Left lung (tissue), 10 donors: ENCODE data around the gene EPB41L4A. TPM values are rescaled to one million over a fixed set of nuclear protein-coding genes. Genes with fewer than 3 reads are reported as not detected.

Source experiments
- ATAC-seq: fragments of 200-7000 bp; cut with Tn5 transposase; one replicate; pipeline ENCODE4 v1.9.1; 2020; ENCODE audit warnings: moderate library complexity
- DNase-seq, 4 donors: peaks; one replicate each; pipeline ENCODE4 v3.0.0-alpha.2; 2013 to 2020
- H3K27ac ChIP-seq, 2 donors: fragments of 200-600 bp; sonication (generic) in 1 of 2; one replicate each; pipeline versions ENCODE4 v1.5.0 to v1.8.0; 2020 to 2021
- H3K27me3 ChIP-seq, 2 donors: fragments of 200-600 bp; sonication (generic) in 1 of 2; one replicate each; pipeline versions ENCODE4 v1.5.0 to v1.8.0; 2020 to 2021
- H3K36me3 ChIP-seq, 2 donors: fragments of 200-600 bp; sonication (generic) in 1 of 2; one replicate each; pipeline versions ENCODE4 v1.5.0 to v1.8.0; 2020 to 2021
- H3K4me1 ChIP-seq, 2 donors: fragments of 200-600 bp; one replicate each; pipeline ENCODE4 v1.8.0; 2021
- H3K4me3 ChIP-seq, 2 donors: fragments of 200-600 bp; sonication (generic) in 1 of 2; one replicate each; pipeline versions ENCODE4 v1.5.0 to v1.8.0; 2020 to 2021; ENCODE audit warnings: mild to moderate bottlenecking in 1 of 2
- H3K9me3 ChIP-seq, 2 donors: fragments of 200-600 bp; sonication (generic) in 1 of 2; one replicate each; pipeline versions ENCODE4 v1.5.0 to v1.8.0; 2020 to 2021
- intact Hi-C, 2 donors: fragments of 100-400 bp; cut with DNase I; formaldehyde crosslinking; loops; one replicate each; pipeline versions ENCODE4 v1.11.2 to v1.14.2; 2022
- polyA plus RNA-seq, 6 donors: library from polyadenylated mRNA; unstranded; fragments of 120-200 nt; gene quantifications; one replicate each; pipeline ENCODE4 v1.2.1, GENCODE V29; 2013; ENCODE audit not compliant: insufficient read length in 6 of 6
- total RNA-seq, 2 donors: library from RNA; stranded (reverse); fragmentation: NEBNext Ultra II Directional; extraction: Animal tissue kit (Norgen Biotek cat#: 25700); gene quantifications; one replicate each; pipeline ENCODE4 v1.2.1, GENCODE V29; 2021
- TF ChIP-seq, protein P1 (sequence below), 2 donors: fragments of 200-600 bp; sonication (generic) in 1 of 2; IDR thresholded peaks; one replicate each; pipeline versions ENCODE4 v1.5.0 to v1.8.0; 2021; ENCODE audit warnings: antibody characterized with exemption in 2 of 2
- donor health status: DM: no; HTN: yes; CAD: no.
- donor health status: DM: no; HTN: no; CAD: no.

The EPB41L4A gene
- total and polyA plus RNA-seq, 8 donors = 13.6 to 31.3 (median 17.6) TPM

DNA sequence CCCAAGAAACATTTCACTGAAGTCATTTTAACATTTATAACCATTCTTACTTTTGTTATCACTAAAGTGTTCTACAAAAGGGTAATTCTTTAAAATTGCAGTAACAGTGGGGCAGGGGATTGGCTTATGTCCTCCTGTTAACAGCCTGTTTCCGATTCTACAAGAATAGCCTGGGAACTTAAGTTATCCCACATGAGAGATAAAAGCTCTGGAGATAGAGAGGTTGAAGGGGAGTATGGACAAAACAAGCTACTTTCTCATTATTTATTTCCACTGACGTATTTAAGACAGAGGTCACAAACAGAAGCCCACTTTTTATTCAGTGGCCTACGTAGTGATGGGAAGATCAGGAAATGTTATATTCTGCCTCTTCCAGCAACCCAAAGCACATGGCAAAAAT is 98.7 kb downstream of the EPB41L4A start:
- no peaks in the 10 kb centered on the region for H3K36me3 ChIP-seq
- H3K27me3 ChIP-seq = no peaks in the 10 kb centered on the region
- no peaks in the 10 kb centered on the region for H3K4me1 ChIP-seq
- no peaks in the 10 kb centered on the region for H3K9me3 ChIP-seq
- TF ChIP-seq, protein P1, sequence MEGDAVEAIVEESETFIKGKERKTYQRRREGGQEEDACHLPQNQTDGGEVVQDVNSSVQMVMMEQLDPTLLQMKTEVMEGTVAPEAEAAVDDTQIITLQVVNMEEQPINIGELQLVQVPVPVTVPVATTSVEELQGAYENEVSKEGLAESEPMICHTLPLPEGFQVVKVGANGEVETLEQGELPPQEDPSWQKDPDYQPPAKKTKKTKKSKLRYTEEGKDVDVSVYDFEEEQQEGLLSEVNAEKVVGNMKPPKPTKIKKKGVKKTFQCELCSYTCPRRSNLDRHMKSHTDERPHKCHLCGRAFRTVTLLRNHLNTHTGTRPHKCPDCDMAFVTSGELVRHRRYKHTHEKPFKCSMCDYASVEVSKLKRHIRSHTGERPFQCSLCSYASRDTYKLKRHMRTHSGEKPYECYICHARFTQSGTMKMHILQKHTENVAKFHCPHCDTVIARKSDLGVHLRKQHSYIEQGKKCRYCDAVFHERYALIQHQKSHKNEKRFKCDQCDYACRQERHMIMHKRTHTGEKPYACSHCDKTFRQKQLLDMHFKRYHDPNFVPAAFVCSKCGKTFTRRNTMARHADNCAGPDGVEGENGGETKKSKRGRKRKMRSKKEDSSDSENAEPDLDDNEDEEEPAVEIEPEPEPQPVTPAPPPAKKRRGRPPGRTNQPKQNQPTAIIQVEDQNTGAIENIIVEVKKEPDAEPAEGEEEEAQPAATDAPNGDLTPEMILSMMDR (IDR thresholded peaks at IDR 0.05) = no peak
- DNase-seq = no peak
- no peak for ATAC-seq
- no peak overlapping the region for H3K27ac ChIP-seq
- intact Hi-C loops = no loop called here
- no peak overlapping the region for H3K4me3 ChIP-seq

DNA sequence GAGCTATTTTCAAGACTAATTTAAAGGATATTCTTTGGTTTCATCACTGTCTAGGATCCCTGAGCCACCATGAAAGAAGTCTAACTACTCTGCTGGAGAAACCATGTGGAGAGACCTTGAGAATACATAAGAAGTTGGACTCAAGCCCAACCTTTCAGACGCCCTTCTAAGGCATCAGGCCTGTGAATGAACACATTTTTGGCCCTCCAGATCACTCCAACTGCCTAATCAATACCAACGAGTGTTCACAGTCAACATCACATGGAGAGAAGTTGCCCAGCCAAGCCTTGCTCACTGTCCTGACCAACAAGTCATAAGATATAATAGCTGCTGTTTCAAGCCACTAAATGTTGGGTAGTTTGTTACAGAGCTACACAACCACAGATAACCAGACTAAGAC is 100.7 kb downstream of the EPB41L4A start:
- Histone ChIP-seq H3K27ac (no peak overlapping the region), H3K4me1 (no peaks in the 10 kb centered on the region), H3K9me3 (no peaks in the 10 kb centered on the region), H3K4me3 (no peak overlapping the region), H3K27me3 (no peaks in the 10 kb centered on the region), H3K36me3 (no peaks in the 10 kb centered on the region)
- ATAC-seq (no peak), DNase-seq (no peak)
- intact Hi-C loops = no loop called here
- TF ChIP-seq, protein P1 (IDR thresholded peaks at IDR 0.05) = no peak

DNA sequence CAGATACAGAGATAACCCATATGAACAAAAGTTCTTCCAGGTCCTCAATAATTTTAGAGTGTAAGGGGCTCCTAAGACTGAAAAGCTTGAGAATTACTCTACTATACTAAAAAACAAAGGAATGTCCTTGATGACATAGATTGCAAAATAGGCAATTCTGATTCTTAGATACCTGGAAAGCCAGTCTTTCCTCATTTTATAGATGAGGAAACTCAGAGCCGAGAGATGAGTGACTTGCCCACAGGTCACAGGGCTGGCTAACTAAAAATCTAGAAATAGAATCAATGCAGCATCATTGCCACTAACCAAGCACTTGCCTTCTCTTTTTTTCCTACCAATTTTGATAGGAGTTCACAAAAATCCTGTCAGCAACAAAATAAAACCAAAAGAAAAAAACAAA is 101.2 kb downstream of the EPB41L4A start:
- TF ChIP-seq, protein P1 (IDR thresholded peaks at IDR 0.05) = no peak
- no peak for DNase-seq
- H3K27ac ChIP-seq = no peak overlapping the region
- H3K4me3 ChIP-seq = no peak overlapping the region
- intact Hi-C loops = no loop called here
- H3K9me3 ChIP-seq = no peaks in the 10 kb centered on the region
- no peaks in the 10 kb centered on the region for H3K4me1 ChIP-seq
- no peaks in the 10 kb centered on the region for H3K27me3 ChIP-seq
- ATAC-seq = no peak
- no peaks in the 10 kb centered on the region for H3K36me3 ChIP-seq

DNA sequence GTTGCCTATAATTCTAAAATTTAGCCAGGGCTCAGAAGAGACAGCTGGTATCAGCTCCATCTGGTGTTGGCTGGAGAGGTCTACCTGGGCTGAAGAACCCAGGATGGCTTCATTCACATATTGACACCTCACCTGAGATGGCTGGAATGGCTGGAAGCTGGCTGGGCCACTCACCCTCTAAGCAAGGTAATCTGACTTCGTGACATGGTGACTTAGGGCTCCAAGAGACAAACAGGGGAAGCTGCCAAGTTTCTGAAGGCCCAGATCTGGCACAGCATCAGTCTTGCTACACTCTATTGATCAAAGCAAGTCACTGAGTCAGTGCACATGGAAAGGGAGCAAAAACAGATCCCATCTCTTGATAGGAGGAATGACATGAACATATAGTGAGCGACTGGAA is 102.3 kb downstream of the EPB41L4A start:
- DNase-seq (no peak), ATAC-seq (no peak)
- H3K4me3 ChIP-seq = no peak overlapping the region
- no peaks in the 10 kb centered on the region for H3K4me1 ChIP-seq
- no peaks in the 10 kb centered on the region for H3K27me3 ChIP-seq
- H3K27ac ChIP-seq = no peak overlapping the region
- TF ChIP-seq, protein P1 (IDR thresholded peaks at IDR 0.05) = no peak
- intact Hi-C loops = no loop called here
- H3K36me3 ChIP-seq = no peaks in the 10 kb centered on the region
- H3K9me3 ChIP-seq = no peaks in the 10 kb centered on the region

DNA sequence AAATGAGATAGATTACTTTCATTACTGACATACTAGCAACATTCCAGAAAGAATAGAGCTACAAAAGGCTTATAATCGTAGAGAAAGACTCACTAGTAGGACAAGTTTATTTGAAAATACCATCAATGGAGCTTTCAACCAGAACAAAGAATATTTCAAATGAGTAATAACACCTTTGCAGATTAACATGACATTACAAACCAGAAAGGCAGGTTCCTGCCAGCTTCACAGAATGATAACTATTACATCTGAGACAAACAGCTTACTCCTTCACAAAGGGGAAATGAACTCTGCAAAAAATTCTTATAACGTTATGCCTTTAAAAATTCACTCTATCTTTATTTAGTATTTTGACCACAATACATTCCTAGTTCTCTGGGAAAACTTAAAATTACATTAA is 103.1 kb downstream of the EPB41L4A start:
- no peaks in the 10 kb centered on the region for H3K36me3 ChIP-seq
- no peak for DNase-seq
- intact Hi-C loops = no loop called here
- H3K4me3 ChIP-seq = no peak overlapping the region
- H3K27me3 ChIP-seq = no peaks in the 10 kb centered on the region
- no peaks in the 10 kb centered on the region for H3K4me1 ChIP-seq
- no peak for ATAC-seq
- TF ChIP-seq, protein P1 (IDR thresholded peaks at IDR 0.05) = no peak
- H3K9me3 ChIP-seq = no peaks in the 10 kb centered on the region
- H3K27ac ChIP-seq = no peak overlapping the region
